Fibroblast of pulmonary artery (primary cell): ENCODE results near the gene ADAMTSL2.

Source experiments
- DNase-seq: peaks from one replicate; pipeline ENCODE4 v3.0.0-alpha.2; 2010; ENCODE audit warnings: low read depth
- H3K4me3 ChIP-seq: replicated peaks from 2 replicates; pipeline ENCODE4 v1.5.1; 2011; ENCODE audit warnings: low read depth, mild to moderate bottlenecking, control low read depth, low read length, moderate library complexity
- CTCF ChIP-seq: IDR thresholded peaks from 2 replicates; pipeline ENCODE4 v1.5.1; 2011; ENCODE audit warnings: mild to moderate bottlenecking, control low read depth, low read length, inconsistent platforms; ENCODE audit errors: missing control alignments

Gene ADAMTSL2

GRCh38 chr9:133511607-133512006, 22.9 kb upstream of the ADAMTSL2 start:
- no peak overlapping the region for H3K4me3 ChIP-seq
- TF ChIP-seq CTCF, result no peak

GRCh38 chr9:133512253-133513213, 22.0 kb upstream of the ADAMTSL2 start:
- DNase-seq, result no peak
- no peak overlapping the region for H3K4me3 ChIP-seq
- TF ChIP-seq CTCF, result no peak

More at GRCh38 chr9:133511607-133512006, 22.9 kb upstream of the ADAMTSL2 start:
- no peak for DNase-seq

GRCh38 chr9:133513214-133514100, 21.0 kb upstream of the ADAMTSL2 start:
- no peak for TF ChIP-seq CTCF
- H3K4me3 ChIP-seq, result no peak overlapping the region

GRCh38 chr9:133514460-133515239, 19.9 kb upstream of the ADAMTSL2 start:
- no peak overlapping the region for H3K4me3 ChIP-seq
- TF ChIP-seq CTCF, result no peak
- no peak for DNase-seq

More at GRCh38 chr9:133513214-133514100, 21.0 kb upstream of the ADAMTSL2 start:
- no peak for DNase-seq

GRCh38 chr9:133515240-133515610, 19.3 kb upstream of the ADAMTSL2 start:
- no peak overlapping the region for H3K4me3 ChIP-seq
- DNase-seq, result no peak
- TF ChIP-seq CTCF, result no peak

- TF ChIP-seq CTCF, result no peak
- no peak for DNase-seq
- no peak overlapping the region for H3K4me3 ChIP-seq
These were observed 18.8 kb upstream of the ADAMTSL2 start for GRCh38 chr9:133515615-133516255.
